Breast epithelium (tissue), 4 donors: ENCODE results near the gene ALDH8A1. TPM values are rescaled to one million over a fixed set of nuclear protein-coding genes. Genes with fewer than 3 reads are reported as not detected.
"Not testable (repeated sequence)": the region's sequence is repeated elsewhere in the genome, so short reads cannot be mapped to it uniquely, and the experiment has no call there.

Source experiments
- DNase-seq, 2 donors: peaks; one replicate each; pipeline ENCODE4 v3.0.0-alpha.2; 2019; ENCODE audit warnings: low spot score in 2 of 2
- H3K27ac ChIP-seq, 2 donors: fragments of 200-600 bp; sonication (generic) in 1 of 2; one replicate each; pipeline ENCODE4 v1.5.1; 2016 to 2019; ENCODE audit warnings: mild to moderate bottlenecking in 1 of 2
- H3K27me3 ChIP-seq, 2 donors: fragments of 200-600 bp; sonication (generic) in 1 of 2; one replicate each; pipeline versions ENCODE4 v1.5.1 to v1.6.0; 2017 to 2019; ENCODE audit warnings: control low read depth in 1 of 2, mild to moderate bottlenecking in 1 of 2
- H3K36me3 ChIP-seq: fragments of 200-600 bp; one replicate; pipeline ENCODE4 v1.5.1; 2019
- H3K4me1 ChIP-seq, 2 donors: fragments of 200-600 bp; sonication (generic); one replicate each; pipeline ENCODE4 v1.5.1; 2016 to 2019; ENCODE audit warnings: control low read depth in 1 of 2
- H3K4me3 ChIP-seq, 3 donors: fragments of 200-600 bp; sonication (generic); 1 replicate in 2 of 3; 2 replicates in 1 of 3; pipeline ENCODE4 v1.5.1; 2016 to 2019; ENCODE audit warnings: mild to moderate bottlenecking in 3 of 3, moderate library complexity in 2 of 3
- H3K9me3 ChIP-seq, 2 donors: fragments of 200-600 bp; sonication (generic) in 1 of 2; one replicate each; pipeline ENCODE4 v1.5.1; 2016 to 2019; ENCODE audit warnings: control low read depth in 1 of 2
- CTCF ChIP-seq, 3 donors: fragments of 450-650 bp; IDR thresholded peaks; one replicate each; pipeline ENCODE4 v1.5.1; 2016 to 2017; ENCODE audit warnings: antibody characterized with exemption in 3 of 3, mild to moderate bottlenecking in 3 of 3, moderate library complexity in 3 of 3
- POLR2A ChIP-seq: fragments of 450-650 bp; IDR thresholded peaks from one replicate; pipeline ENCODE4 v1.6.1; 2016; ENCODE audit warnings: antibody characterized with exemption, mild to moderate bottlenecking, moderate library complexity
- POLR2AphosphoS5 ChIP-seq, 3 donors: sonication (generic); formaldehyde crosslinking; IDR thresholded peaks; one replicate each; pipeline ENCODE4 v1.6.1; 2017; ENCODE audit warnings: antibody characterized with exemption in 3 of 3
- intact Hi-C: fragments of 100-400 bp; cut with DNase I; formaldehyde crosslinking; loops from one replicate; pipeline ENCODE4 v1.15.1; 2023; ENCODE audit warnings: low total_unique reads
- total RNA-seq, 3 donors: library from RNA; depleted of rRNA; stranded (reverse); fragments of >200 nt; gene quantifications; one replicate each; pipeline ENCODE4 v1.1.0, GENCODE V29; 2016

Gene ALDH8A1
- total RNA-seq, 3 donors from 2014 or later: 0.66 to 1.5 (median 0.80) TPM

- DNase-seq: no peak
- Histone ChIP-seq H3K36me3 (no peaks in the 10 kb centered on the region), H3K9me3 (no peaks in the 10 kb centered on the region), H3K27ac (no peak overlapping the region), H3K4me1 (no peaks in the 10 kb centered on the region), H3K4me3 (no peak overlapping the region), H3K27me3 (no peaks in the 10 kb centered on the region)
- intact Hi-C loops: no loop called here
- TF ChIP-seq POLR2AphosphoS5 (IDR thresholded peaks at IDR 0.05) (no peak), CTCF (IDR thresholded peaks at IDR 0.05) (no peak), POLR2A (no peak)
These were observed 31.4 kb downstream of the ALDH8A1 start for GRCh38 chr6:134918418-134918961.

- Histone ChIP-seq H3K27ac (no peak overlapping the region), H3K36me3 (no peaks in the 10 kb centered on the region), H3K9me3 (no peaks in the 10 kb centered on the region), H3K4me1 (no peaks in the 10 kb centered on the region), H3K4me3 (no peak overlapping the region), H3K27me3 (no peaks in the 10 kb centered on the region)
- no peak for DNase-seq
- TF ChIP-seq POLR2A (no peak), POLR2AphosphoS5 (IDR thresholded peaks at IDR 0.05) (no peak), CTCF (IDR thresholded peaks at IDR 0.05) (no peak)
- intact Hi-C loops: no loop called here
These were observed 38.4 kb downstream of the ALDH8A1 start for GRCh38 chr6:134911547-134911946.

DNA sequence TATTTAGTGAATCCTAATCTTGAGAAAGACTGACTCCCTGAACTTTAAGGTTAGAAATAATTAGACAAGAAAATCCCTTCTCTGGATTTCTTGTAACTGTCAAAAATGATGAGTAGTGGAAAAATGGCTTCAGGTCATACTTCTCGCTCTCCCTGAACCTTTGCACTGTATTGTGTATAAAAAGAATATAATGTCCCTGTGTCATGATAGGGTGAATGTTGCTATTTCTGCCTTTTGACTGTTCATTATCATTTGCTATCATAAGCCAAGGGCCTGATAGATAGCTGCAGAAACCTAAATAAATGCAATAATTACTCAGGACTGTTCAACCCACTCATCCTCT is 39.3 kb downstream of the ALDH8A1 start:
- no peak for DNase-seq
- Histone ChIP-seq H3K27me3 (no peaks in the 10 kb centered on the region), H3K4me3 (no peak overlapping the region), H3K36me3 (no peaks in the 10 kb centered on the region), H3K4me1 (no peaks in the 10 kb centered on the region), H3K9me3 (no peaks in the 10 kb centered on the region), H3K27ac (no peak overlapping the region)
- intact Hi-C loops: no loop called here
- TF ChIP-seq POLR2A (no peak), POLR2AphosphoS5 (IDR thresholded peaks at IDR 0.05) (no peak), CTCF (IDR thresholded peaks at IDR 0.05) (no peak)

GRCh38 chr6:134909701-134910592 is 40.0 kb downstream of the ALDH8A1 start:
- no peaks in the 10 kb centered on the region for H3K27me3 ChIP-seq
- no peaks in the 10 kb centered on the region for H3K9me3 ChIP-seq
- peak overlapping the region; percentile 35 to 52 for H3K27ac ChIP-seq
- no peaks in the 10 kb centered on the region for H3K36me3 ChIP-seq
- no peak overlapping the region for H3K4me3 ChIP-seq
- intact Hi-C loops: no loop called here
- DNase-seq: no peak
- TF ChIP-seq POLR2AphosphoS5 (IDR thresholded peaks at IDR 0.05) (no peak), POLR2A (no peak), CTCF (IDR thresholded peaks at IDR 0.05) (no peak)
- no peaks in the 10 kb centered on the region for H3K4me1 ChIP-seq

GRCh38 chr6:134908906-134909516 is 40.9 kb downstream of the ALDH8A1 start:
- TF ChIP-seq CTCF (IDR thresholded peaks at IDR 0.05) (no peak), POLR2AphosphoS5 (IDR thresholded peaks at IDR 0.05) (peak in 2 of 3 donors; percentile 43 to 84)
- DNase-seq: peak in 1 of 2 donors; percentile 46
- peak overlapping the region in 2 of 3 donors; percentile 9 to 13 for H3K4me3 ChIP-seq
- peak overlapping the region; percentile 35 to 75 for H3K27ac ChIP-seq
- H3K36me3 ChIP-seq: no peaks in the 10 kb centered on the region
- H3K9me3 ChIP-seq: peaks cover 0 to 3% of the 10 kb centered on the region in 2 donors
- H3K27me3 ChIP-seq: no peaks in the 10 kb centered on the region
- intact Hi-C loops: no loop called here
- H3K4me1 ChIP-seq: no peaks in the 10 kb centered on the region

DNA sequence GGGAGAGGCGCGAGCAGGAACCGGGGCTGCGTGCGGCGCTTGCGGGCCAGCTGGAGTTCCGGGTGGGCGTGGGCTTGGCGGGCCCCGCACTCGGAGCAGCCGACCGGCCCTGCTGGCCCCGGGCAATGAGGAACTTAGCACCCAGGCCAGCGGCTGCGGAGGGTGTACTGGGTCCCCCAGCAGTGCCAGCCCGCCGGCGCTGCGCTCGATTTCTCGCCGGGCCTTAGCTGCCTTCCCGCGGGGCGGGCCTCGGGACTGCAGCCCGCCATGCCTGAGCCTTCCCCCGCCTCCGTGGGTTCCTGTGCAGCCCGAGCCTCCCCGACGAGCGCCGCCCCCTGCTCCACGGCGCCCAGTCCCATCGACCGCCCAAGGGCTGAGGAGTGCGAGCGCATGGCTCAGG is 45.2 kb downstream of the ALDH8A1 start:
- H3K4me3 ChIP-seq, H3K27ac ChIP-seq, H3K27me3 ChIP-seq, H3K9me3 ChIP-seq, H3K36me3 ChIP-seq, H3K4me1 ChIP-seq, DNase-seq, intact Hi-C loops: not testable (repeated sequence)
